Measurements from ENCODE around the gene PLD1.

Gene PLD1

GRCh38 chr3:171654809-171655208 is 155.5 kb downstream of the PLD1 start:
- TF ChIP-seq JUND (IDR thresholded peaks at IDR 0.05; ENCODE audit: low read depth): no peak

GRCh38 chr3:171654326-171654725 is 156.0 kb downstream of the PLD1 start:
- DNase-seq (ENCODE audit: low read depth in 1 of 2, low spot score in 1 of 2): no peak
- no peak for TF ChIP-seq JUND (IDR thresholded peaks at IDR 0.05; ENCODE audit: low read depth)
- in situ Hi-C loops (cut with HindIII; ENCODE audit: low pct_unique_long_range_greater_than_20kb, low sequenced_read_pairs): no loop called here

More at GRCh38 chr3:171654809-171655208, 155.5 kb downstream of the PLD1 start:
- in situ Hi-C loops (cut with HindIII; ENCODE audit: low pct_unique_long_range_greater_than_20kb, low sequenced_read_pairs): no loop called here
- peak; percentile 42 to 85 for DNase-seq (ENCODE audit: low read depth in 1 of 2, low spot score in 1 of 2)

- no peak for DNase-seq (ENCODE audit: low read depth in 1 of 2, low spot score in 1 of 2)
- in situ Hi-C loops (cut with HindIII; ENCODE audit: low pct_unique_long_range_greater_than_20kb, low sequenced_read_pairs): no loop called here
- no peak for TF ChIP-seq JUND (IDR thresholded peaks at IDR 0.05; ENCODE audit: low read depth)
These were observed 156.6 kb downstream of the PLD1 start for GRCh38 chr3:171653701-171654100.

- no peak for DNase-seq (ENCODE audit: low read depth in 1 of 2, low spot score in 1 of 2)
- TF ChIP-seq JUND (IDR thresholded peaks at IDR 0.05; ENCODE audit: low read depth): no peak
- in situ Hi-C loops (cut with HindIII; ENCODE audit: low pct_unique_long_range_greater_than_20kb, low sequenced_read_pairs): no loop called here
These were observed 157.4 kb downstream of the PLD1 start for GRCh38 chr3:171652932-171653331.

- DNase-seq (ENCODE audit: low read depth in 1 of 2, low spot score in 1 of 2): no peak
- in situ Hi-C loops (cut with HindIII; ENCODE audit: low pct_unique_long_range_greater_than_20kb, low sequenced_read_pairs): no loop called here
- TF ChIP-seq JUND (IDR thresholded peaks at IDR 0.05; ENCODE audit: low read depth): no peak
These were observed 160.2 kb downstream of the PLD1 start for GRCh38 chr3:171649911-171650592.

- no peak for DNase-seq (ENCODE audit: low read depth in 1 of 2, low spot score in 1 of 2)
- in situ Hi-C loops (cut with HindIII; ENCODE audit: low pct_unique_long_range_greater_than_20kb, low sequenced_read_pairs): no loop called here
- TF ChIP-seq JUND (IDR thresholded peaks at IDR 0.05; ENCODE audit: low read depth): no peak
These were observed 161.0 kb downstream of the PLD1 start for GRCh38 chr3:171649267-171649666.

- no peak for DNase-seq (ENCODE audit: low read depth in 1 of 2, low spot score in 1 of 2)
- no peak for TF ChIP-seq JUND (IDR thresholded peaks at IDR 0.05; ENCODE audit: low read depth)
- in situ Hi-C loops (cut with HindIII; ENCODE audit: low pct_unique_long_range_greater_than_20kb, low sequenced_read_pairs): no loop called here
These were observed 162.2 kb downstream of the PLD1 start for GRCh38 chr3:171648069-171648468.

GRCh38 chr3:171646357-171647133 is 163.7 kb downstream of the PLD1 start:
- in situ Hi-C loops (cut with HindIII; ENCODE audit: low pct_unique_long_range_greater_than_20kb, low sequenced_read_pairs): no loop called here
- no peak for TF ChIP-seq JUND (IDR thresholded peaks at IDR 0.05; ENCODE audit: low read depth)

GRCh38 chr3:171644681-171645080 is 165.6 kb downstream of the PLD1 start:
- no peak for DNase-seq (ENCODE audit: low read depth in 1 of 2, low spot score in 1 of 2)
- in situ Hi-C loops (cut with HindIII; ENCODE audit: low pct_unique_long_range_greater_than_20kb, low sequenced_read_pairs): no loop called here

More at GRCh38 chr3:171646357-171647133, 163.7 kb downstream of the PLD1 start:
- DNase-seq (ENCODE audit: low read depth in 1 of 2, low spot score in 1 of 2): peak; percentile 77 to 85

GRCh38 chr3:171643681-171644080 is 166.6 kb downstream of the PLD1 start:
- no peak for DNase-seq (ENCODE audit: low read depth in 1 of 2, low spot score in 1 of 2)
- no peak for TF ChIP-seq JUND (IDR thresholded peaks at IDR 0.05; ENCODE audit: low read depth)
- in situ Hi-C loops (cut with HindIII; ENCODE audit: low pct_unique_long_range_greater_than_20kb, low sequenced_read_pairs): no loop called here

More at GRCh38 chr3:171644681-171645080, 165.6 kb downstream of the PLD1 start:
- TF ChIP-seq JUND (IDR thresholded peaks at IDR 0.05; ENCODE audit: low read depth): no peak

GRCh38 chr3:171643033-171643432 is 167.2 kb downstream of the PLD1 start:
- no peak for TF ChIP-seq JUND (IDR thresholded peaks at IDR 0.05; ENCODE audit: low read depth)
- in situ Hi-C loops (cut with HindIII; ENCODE audit: low pct_unique_long_range_greater_than_20kb, low sequenced_read_pairs): no loop called here
- DNase-seq (ENCODE audit: low read depth in 1 of 2, low spot score in 1 of 2): no peak

- no peak for TF ChIP-seq JUND (IDR thresholded peaks at IDR 0.05; ENCODE audit: low read depth)
- in situ Hi-C loops (cut with HindIII; ENCODE audit: low pct_unique_long_range_greater_than_20kb, low sequenced_read_pairs): no loop called here
- DNase-seq (ENCODE audit: low read depth in 1 of 2, low spot score in 1 of 2): peak in 1 of 2 experiments; percentile 83
These were observed 169.5 kb downstream of the PLD1 start for GRCh38 chr3:171640520-171641412.
